ENCODE data around the gene AKAP4.

AKAP4 gene

Small RNA genes lying within 50 kb of the gene (small RNA-seq; reads per million reads assigned to genes)
- gene PYY3 (0 reads per million in 2 experiments), gene RF00019 (0 reads per million in 2 experiments)
